Stimulated activated CD4-positive, alpha-beta T cell treated with anti-CD3 and anti-CD28 coated beads, Interleukin-1b, Interleukin-23, amount 100 ng/mL, for 48 hours (primary cell): ENCODE results near the gene BEST1.

Source experiments
- DNase-seq: peaks from one replicate; pipeline ENCODE4 v3.0.0-alpha.2; 2020

Gene BEST1

DNA sequence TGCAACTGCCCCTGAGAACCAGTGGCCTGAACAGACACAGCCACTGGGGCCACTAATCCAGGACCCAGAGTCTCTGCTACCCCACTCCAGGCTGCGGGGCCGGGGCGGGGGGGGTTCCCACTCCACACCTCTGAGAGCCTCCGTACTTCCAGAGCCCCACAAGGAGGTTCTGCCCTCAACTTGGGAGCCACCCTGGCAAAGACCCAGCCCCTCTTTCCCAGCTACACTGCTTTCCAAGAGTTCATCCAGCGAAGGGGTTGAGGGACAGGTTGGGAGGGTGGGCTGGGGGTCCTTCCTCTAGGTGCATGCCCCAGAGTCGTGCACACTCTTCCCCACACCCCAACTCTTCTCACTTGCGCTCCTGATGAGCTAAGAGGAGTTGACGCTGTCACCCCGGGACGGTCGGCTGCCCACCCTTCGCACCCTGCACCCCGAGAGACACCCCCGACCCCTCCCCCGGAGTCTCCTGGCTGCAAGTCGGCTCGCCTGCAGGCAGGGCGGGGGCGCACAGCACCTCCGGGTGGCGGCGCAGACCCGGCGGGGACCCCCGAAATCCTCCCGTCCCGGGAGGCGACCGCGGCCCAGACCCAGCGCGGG is 33.3 kb upstream of the BEST1 start:
- no peak for DNase-seq

GRCh38 chr11:61917334-61918109 is 32.6 kb upstream of the BEST1 start, which contains the start of gene RAB3IL1:
Gene RAB3IL1, minus strand, starts transcription at chr11:61917566. Its CDS starts 199 bp downstream, at chr11:61917367.
- DNase-seq: no peak

DNA sequence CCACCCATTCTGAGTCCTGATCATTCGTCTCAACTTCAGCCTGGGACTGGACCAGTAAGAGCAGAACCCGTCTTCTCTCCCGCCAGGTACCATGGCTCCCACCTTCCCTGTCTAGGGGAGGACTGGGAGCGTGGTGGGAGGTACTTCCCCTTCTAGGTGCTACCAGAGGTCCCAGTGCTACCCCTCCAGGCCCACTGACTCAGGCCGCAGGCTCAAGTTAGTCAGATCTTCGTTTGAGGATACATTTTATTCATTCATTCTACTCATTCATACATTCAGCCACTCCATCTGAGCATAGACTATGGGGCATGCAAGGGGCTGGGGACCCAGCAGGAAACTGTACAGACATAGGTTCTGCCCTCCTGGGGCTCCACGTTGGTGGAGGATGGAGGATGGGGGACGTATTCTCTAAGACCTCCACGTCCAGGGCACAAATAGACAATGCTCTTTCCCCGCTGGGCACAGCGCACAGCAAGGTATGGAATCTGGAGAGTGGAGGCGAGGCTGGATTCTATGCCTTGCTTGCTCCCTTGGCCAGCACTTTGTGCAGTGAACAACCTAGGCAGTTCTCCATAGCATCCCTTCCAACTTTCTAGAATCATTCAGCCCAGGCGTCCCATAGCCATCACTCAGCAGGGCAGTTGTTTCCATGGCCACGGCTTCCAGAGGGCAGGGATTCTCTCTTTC is 31.8 kb upstream of the BEST1 start:
- DNase-seq: no peak

- no peak for DNase-seq
Observed at GRCh38 chr11:61918938-61919704, 31.0 kb upstream of the BEST1 start.

- no peak for DNase-seq
Observed at GRCh38 chr11:61919705-61920631, 30.2 kb upstream of the BEST1 start.

- no peak for DNase-seq
Observed at GRCh38 chr11:61921446-61921845, 28.7 kb upstream of the BEST1 start.

GRCh38 chr11:61922539-61922938 is 27.6 kb upstream of the BEST1 start:
- no peak for DNase-seq

GRCh38 chr11:61923166-61924063 is 26.7 kb upstream of the BEST1 start:
- DNase-seq: no peak

DNA sequence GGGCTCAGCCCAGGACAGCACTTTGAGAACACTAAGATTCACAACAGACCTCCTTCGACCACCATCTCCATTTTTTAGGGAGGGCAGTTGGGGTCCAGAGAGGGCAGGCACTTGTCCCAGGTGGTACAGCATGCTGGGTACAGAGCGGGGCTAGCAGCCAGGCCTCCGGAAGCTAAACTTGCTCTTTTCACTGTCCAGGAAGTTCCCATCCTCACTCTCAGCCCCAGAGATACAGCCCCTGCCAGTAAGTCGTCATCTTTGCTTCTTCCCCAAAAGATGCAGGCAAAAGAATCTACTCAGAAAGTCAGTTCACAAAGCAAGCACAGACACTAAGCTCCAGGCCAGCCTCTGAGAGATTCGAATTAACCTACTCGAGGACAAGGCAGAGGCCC is 26.1 kb upstream of the BEST1 start:
- DNase-seq: no peak

DNA sequence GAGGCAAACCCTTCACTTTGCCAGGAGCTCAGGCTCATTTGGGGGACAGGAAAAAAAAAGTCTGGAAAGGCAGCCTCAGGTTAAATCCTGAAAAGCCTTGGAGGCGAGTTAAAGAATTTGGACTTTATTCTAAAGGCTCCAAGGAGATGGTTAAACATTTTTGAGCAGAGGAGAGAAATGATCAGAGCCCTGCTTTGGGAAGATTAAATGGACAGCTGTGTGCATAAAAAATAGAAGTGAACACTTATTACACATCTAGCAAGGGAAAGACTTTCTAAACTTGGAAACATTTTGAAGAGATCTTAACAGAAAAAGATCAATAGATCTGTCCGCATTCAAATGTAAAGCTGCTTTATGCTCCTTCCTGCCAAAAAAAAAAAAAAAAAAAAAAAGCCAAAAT is 24.4 kb upstream of the BEST1 start:
- no peak for DNase-seq

DNA sequence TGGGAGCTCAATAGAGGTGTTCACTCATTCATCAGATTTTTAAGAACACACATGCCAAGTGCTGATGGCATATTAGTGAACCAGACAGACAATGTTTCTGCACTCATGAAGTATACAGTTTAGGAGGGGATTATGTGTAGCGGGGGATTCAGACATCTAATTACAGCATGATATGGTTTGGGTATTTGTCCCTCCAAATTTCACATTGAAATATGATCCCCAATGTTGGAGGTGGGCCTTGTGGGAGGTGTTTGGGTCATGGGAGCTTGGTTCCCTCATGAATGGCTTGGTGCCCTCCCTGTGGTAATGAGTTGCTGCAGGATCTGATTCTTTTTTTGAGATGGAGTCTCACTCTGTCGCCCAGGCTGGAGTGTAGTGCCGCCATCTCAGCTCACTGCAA is 23.9 kb upstream of the BEST1 start:
- no peak for DNase-seq

- DNase-seq: no peak
Observed at GRCh38 chr11:61927501-61927900, 22.6 kb upstream of the BEST1 start.

GRCh38 chr11:61928606-61929005 is 21.5 kb upstream of the BEST1 start:
- no peak for DNase-seq

GRCh38 chr11:61930933-61931332 is 19.2 kb upstream of the BEST1 start:
- DNase-seq: no peak

DNA sequence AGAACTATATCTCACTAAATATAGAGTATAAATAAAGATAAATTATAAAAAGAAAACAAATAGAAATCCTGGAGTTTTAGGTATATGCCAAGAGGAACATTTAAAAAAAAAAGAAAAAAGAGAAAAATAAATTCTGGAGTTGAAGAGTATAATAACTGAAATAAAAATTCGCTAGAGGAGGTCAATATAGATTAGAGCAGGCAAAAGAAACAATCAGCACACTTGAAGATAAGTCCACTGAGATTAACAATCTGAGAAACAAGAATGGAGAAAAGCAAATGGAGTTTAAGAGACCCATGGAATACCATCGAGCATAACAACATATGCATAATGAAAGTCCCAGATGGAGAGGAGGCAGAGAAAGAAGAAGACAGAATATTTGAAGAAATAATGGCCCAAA is 14.3 kb upstream of the BEST1 start:
- no peak for DNase-seq

- DNase-seq: no peak
Observed at GRCh38 chr11:61940466-61940865, 9.7 kb upstream of the BEST1 start.

DNA sequence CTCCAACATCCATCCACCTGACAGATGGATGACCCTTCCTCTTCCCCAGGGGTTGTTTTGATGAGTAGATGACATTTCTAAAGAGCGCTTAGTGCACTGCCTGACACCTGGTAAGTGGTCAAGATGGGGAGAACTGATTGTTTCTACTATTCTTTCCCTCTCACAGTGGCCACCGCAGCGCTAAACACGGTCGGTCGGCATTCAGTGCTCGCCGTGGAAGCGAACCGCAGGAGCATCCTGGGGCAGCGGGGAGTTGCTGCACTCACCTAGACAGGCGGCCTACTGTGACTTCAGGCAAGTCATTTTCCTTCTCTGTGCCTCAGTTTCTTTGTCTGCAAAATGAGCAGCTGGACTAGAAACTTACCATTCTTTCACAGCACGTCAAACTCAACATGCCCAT is 5.0 kb upstream of the BEST1 start:
- no peak for DNase-seq

- DNase-seq: no peak
Observed at GRCh38 chr11:61946894-61947293, 3.3 kb upstream of the BEST1 start.

- DNase-seq: peak; percentile 68
Observed at GRCh38 chr11:61947486-61948210, 2.5 kb upstream of the BEST1 start.

DNA sequence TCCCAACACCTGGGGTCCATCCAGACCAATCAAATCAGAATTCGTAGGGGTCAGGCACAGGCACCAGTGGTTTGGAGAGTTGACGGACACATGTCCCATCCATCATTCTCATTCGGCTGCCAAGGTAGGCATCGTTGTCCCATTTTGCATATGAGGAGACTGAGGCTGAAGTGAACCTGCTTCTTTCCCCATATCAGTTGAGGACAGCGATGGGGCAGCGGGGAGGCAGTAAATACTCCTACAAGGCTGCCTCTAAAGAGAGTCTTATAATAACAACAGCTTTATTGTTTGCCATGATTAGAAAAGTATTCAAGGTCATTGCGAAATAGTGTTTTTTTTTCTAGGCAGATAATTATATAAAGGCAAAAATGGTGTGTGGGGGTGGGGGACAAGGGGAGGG is 1.6 kb upstream of the BEST1 start:
- no peak for DNase-seq
